ENCODE data around the gene MRPL19.

DNA sequence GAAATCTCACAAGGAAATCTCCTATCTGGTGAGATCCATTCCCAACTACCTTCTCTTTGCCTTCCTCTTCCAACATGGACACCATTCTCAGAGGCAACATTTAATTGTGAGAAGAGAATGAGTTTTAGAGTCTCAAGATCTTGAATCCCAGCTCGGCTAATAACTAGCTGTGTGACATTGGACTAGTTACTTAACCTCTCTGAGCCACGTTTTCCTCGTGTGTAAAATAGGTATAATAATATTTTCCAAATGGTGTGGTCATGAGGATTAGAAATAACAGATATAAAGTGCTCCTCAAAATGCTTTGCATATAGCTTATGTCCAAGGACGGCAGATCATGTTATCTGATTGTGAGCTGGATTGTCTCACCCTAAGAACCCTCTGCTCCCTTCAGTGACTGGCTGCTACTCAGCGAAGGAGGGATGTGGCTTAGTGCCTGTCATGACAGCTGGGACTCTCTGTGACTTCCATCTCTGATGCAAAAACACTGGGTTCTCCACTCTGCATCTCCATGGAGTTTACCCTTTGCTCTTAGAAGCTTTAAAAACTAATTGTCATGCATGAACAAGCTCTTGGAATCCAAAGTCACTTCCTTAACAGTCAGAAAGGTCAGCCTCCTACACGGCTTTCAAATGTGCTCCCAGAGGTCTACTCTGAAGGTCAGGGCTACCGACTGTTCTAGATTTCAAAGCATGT lies 38.4 kb upstream of the MRPL19 start:
- TF ChIP-seq CTCF (conservative IDR thresholded peaks at IDR 0.05), result no peak
- no peak for TF ChIP-seq ZFX (IDR thresholded peaks at IDR 0.05)
